Iris pigment epithelial cell (primary cell): ENCODE data around the gene MED23.

ENCODE experiments used
- DNase-seq: peaks from one replicate; pipeline ENCODE4 v3.0.0-alpha.2; 2011; ENCODE audit warnings: low read depth

Gene MED23

GRCh38 chr6:131641554-131641953 lies 13.5 kb upstream of the MED23 start:
- no peak for DNase-seq

- DNase-seq, result no peak
These were observed 12.5 kb upstream of the MED23 start for GRCh38 chr6:131640576-131640975.

GRCh38 chr6:131640100-131640499 lies 12.1 kb upstream of the MED23 start:
- no peak for DNase-seq

GRCh38 chr6:131638013-131638412 lies 10.0 kb upstream of the MED23 start:
- DNase-seq, result no peak

GRCh38 chr6:131636880-131637792 lies 9.1 kb upstream of the MED23 start, which contains the start of gene ENPP3:
Gene ENPP3, plus strand, starts transcription at chr6:131637302. Its CDS starts 83 bp downstream, at chr6:131637385.
- DNase-seq, result peak; percentile 55

- DNase-seq, result no peak
These were observed 7.6 kb upstream of the MED23 start for GRCh38 chr6:131635384-131636340.

- DNase-seq, result no peak
These were observed 3.7 kb upstream of the MED23 start for GRCh38 chr6:131631625-131632289.

- no peak for DNase-seq
These were observed 1.6 kb upstream of the MED23 start for GRCh38 chr6:131629651-131630050.

- peak; percentile 2 for DNase-seq
These were observed 684 bp upstream of the MED23 start for GRCh38 chr6:131628726-131629125.

GRCh38 chr6:131615275-131615674 lies 12.8 kb downstream of the MED23 start:
- no peak for DNase-seq

- no peak for DNase-seq
These were observed 14.6 kb downstream of the MED23 start for GRCh38 chr6:131613296-131613925.

GRCh38 chr6:131602781-131603312 lies 25.2 kb downstream of the MED23 start:
- peak; percentile 97 for DNase-seq

- no peak for DNase-seq
These were observed 27.3 kb downstream of the MED23 start for GRCh38 chr6:131600716-131601115.

- peak; percentile 4 for DNase-seq
These were observed 30.6 kb downstream of the MED23 start for GRCh38 chr6:131597446-131597845.

GRCh38 chr6:131594074-131594473 lies 34.0 kb downstream of the MED23 start:
- no peak for DNase-seq

- DNase-seq, result no peak
These were observed 35.1 kb downstream of the MED23 start for GRCh38 chr6:131592935-131593334.

- no peak for DNase-seq
These were observed 39.4 kb downstream of the MED23 start for GRCh38 chr6:131588643-131589042.

GRCh38 chr6:131587909-131588308 lies 40.1 kb downstream of the MED23 start:
- DNase-seq, result no peak

GRCh38 chr6:131586543-131586942 lies 41.5 kb downstream of the MED23 start:
- no peak for DNase-seq

- no peak for DNase-seq
These were observed 46.5 kb downstream of the MED23 start for GRCh38 chr6:131581523-131581922.

- peak; percentile 3 for DNase-seq
These were observed 52.1 kb downstream of the MED23 start for GRCh38 chr6:131575834-131576478.
